Thyroid gland (tissue), 4 donors: ENCODE data around the gene RALGDS.

Experiments used
- CTCF ChIP-seq, 6 experiments: fragments of 200-600 bp in 3 of 6; fragments of 450-650 bp in 3 of 6; sonication (generic) in 3 of 6; IDR thresholded peaks; one replicate each; pipeline ENCODE4 v1.5.1; 2016 to 2019; ENCODE audit warnings: antibody characterized with exemption in 6 of 6, mild to moderate bottlenecking in 2 of 6, inconsistent platforms in 1 of 6, moderate library complexity in 1 of 6
- POLR2A ChIP-seq, 2 donors: fragments of 450-650 bp; IDR thresholded peaks; one replicate each; pipeline ENCODE4 v1.6.1; 2017; ENCODE audit warnings: antibody characterized with exemption in 2 of 2, mild to moderate bottlenecking in 2 of 2, moderate library complexity in 1 of 2

- TF ChIP-seq POLR2A (IDR thresholded peaks at IDR 0.05) (no peak), CTCF (IDR thresholded peaks at IDR 0.05) (no peak)
Measured at GRCh38 chr9:133142684-133143622, 21.9 kb upstream of the RALGDS start.
